ENCODE measurements around the gene AXIN1. TPM values are rescaled to one million over a fixed set of nuclear protein-coding genes. Genes with fewer than 3 reads are reported as not detected.

Gene AXIN1
- total and polyA plus RNA-seq, 9 of the 15 experiments (the other 6 are each of a cell fraction or from before 2014, with no cell fraction given), result 0.42 to 58.0 (median 25.9) TPM

DNA sequence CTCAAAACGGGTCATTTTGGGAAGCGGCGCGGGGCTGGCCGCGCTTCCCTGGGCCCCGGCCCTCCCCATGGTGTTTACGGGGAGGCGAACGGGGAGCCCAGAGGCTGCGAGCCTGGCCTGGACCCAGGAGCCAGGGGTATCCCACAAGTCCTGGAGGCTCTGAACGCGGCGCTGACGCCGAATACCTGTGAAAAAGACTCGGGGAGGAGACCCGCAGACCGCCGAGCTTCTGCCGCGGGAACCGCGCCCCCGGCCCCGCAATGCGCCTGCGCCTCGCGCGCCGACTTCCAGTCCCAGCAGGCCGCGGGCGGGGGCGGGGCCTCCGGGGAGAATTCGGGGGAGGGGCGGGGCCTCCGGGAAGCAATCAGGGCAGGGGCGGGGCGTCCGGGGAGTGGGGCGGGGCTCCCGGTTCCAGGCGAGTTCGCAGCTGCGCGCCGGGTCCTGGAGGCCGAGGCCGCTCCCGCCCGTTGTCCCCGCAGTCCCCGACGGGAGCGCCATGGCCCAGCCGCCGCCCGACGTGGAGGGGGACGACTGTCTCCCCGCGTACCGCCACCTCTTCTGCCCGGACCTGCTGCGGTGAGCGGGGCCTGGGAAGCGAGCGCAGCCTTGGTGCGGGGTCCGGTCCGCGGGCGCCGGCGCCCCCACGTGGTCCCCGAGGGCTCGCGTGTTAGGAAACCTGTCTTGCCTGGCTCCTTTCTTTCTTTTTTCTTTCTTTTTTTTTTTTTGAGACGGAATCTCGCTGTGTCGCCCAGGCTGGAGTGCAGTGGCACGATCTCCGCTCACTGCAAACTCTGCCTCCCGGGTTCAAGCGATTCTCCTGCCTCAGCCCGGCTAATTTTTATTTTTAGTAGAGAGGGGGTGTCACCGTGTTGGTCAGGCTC is 49.2 kb upstream of the AXIN1 start, which contains the start of gene DECR2 (continued):
- TF ChIP-seq CBX2 (IDR thresholded peaks at IDR 0.05; ENCODE audit: insufficient read depth, low read length, poor library complexity, severe bottlenecking) (no peak), ZFP36 (IDR thresholded peaks at IDR 0.05; ENCODE audit: low read depth, low read length, partially characterized antibody) (no peak), ZNF175 (CRISPR knock-in tag; IDR thresholded peaks at IDR 0.05; ENCODE audit: low read depth) (no peak), STAT5B (CRISPR knock-in tag; IDR thresholded peaks at IDR 0.05) (no peak), EZH2 (IDR thresholded peaks at IDR 0.05; ENCODE audit: borderline replicate concordance, low read depth, low read length) (no peak), KLF10 (CRISPR knock-in tag; IDR thresholded peaks at IDR 0.05) (no peak), RAD51 (IDR thresholded peaks at IDR 0.05; ENCODE audit: borderline replicate concordance, low read depth) (peak; percentile 62), ZC3H4 (CRISPR knock-in tag; IDR thresholded peaks at IDR 0.05; ENCODE audit: borderline replicate concordance) (no peak), HOXB6 (CRISPR knock-in tag; IDR thresholded peaks at IDR 0.05; ENCODE audit: borderline replicate concordance) (no peak), PTTG1 (tag; IDR thresholded peaks at IDR 0.05; ENCODE audit: low read depth) (no peak), GTF2F1 (IDR thresholded peaks at IDR 0.05; ENCODE audit: low read depth, low read length) (no peak), ZC3H11A (IDR thresholded peaks at IDR 0.05; ENCODE audit: low read depth, low read length) (no peak)
- TF ChIP-seq, protein P1, sequence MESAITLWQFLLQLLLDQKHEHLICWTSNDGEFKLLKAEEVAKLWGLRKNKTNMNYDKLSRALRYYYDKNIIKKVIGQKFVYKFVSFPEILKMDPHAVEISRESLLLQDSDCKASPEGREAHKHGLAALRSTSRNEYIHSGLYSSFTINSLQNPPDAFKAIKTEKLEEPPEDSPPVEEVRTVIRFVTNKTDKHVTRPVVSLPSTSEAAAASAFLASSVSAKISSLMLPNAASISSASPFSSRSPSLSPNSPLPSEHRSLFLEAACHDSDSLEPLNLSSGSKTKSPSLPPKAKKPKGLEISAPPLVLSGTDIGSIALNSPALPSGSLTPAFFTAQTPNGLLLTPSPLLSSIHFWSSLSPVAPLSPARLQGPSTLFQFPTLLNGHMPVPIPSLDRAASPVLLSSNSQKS (CRISPR knock-in tag; IDR thresholded peaks at IDR 0.05), result peak; percentile 29; the same call in 1 of the 2 replicates
- TF ChIP-seq, protein P2, sequence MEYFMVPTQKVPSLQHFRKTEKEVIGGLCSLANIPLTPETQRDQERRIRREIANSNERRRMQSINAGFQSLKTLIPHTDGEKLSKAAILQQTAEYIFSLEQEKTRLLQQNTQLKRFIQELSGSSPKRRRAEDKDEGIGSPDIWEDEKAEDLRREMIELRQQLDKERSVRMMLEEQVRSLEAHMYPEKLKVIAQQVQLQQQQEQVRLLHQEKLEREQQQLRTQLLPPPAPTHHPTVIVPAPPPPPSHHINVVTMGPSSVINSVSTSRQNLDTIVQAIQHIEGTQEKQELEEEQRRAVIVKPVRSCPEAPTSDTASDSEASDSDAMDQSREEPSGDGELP (CRISPR knock-in tag; IDR thresholded peaks at IDR 0.05; ENCODE audit: borderline replicate concordance), result peak; percentile 73; the same call in 1 of the 2 replicates
- TF ChIP-seq, protein P3, sequence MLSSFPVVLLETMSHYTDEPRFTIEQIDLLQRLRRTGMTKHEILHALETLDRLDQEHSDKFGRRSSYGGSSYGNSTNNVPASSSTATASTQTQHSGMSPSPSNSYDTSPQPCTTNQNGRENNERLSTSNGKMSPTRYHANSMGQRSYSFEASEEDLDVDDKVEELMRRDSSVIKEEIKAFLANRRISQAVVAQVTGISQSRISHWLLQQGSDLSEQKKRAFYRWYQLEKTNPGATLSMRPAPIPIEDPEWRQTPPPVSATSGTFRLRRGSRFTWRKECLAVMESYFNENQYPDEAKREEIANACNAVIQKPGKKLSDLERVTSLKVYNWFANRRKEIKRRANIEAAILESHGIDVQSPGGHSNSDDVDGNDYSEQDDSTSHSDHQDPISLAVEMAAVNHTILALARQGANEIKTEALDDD (IDR thresholded peaks at IDR 0.05), result no peak
- TF ChIP-seq, protein P4, sequence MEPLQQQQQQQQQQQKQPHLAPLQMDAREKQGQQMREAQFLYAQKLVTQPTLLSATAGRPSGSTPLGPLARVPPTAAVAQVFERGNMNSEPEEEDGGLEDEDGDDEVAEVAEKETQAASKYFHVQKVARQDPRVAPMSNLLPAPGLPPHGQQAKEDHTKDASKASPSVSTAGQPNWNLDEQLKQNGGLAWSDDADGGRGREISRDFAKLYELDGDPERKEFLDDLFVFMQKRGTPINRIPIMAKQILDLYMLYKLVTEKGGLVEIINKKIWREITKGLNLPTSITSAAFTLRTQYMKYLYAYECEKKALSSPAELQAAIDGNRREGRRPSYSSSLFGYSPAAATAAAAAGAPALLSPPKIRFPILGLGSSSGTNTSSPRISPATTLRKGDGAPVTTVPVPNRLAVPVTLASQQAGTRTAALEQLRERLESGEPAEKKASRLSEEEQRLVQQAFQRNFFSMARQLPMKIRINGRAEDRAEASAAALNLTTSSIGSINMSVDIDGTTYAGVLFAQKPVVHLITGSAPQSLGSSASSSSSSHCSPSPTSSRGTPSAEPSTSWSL (CRISPR knock-in tag; IDR thresholded peaks at IDR 0.05; ENCODE audit: borderline replicate concordance), result 0 out of 2 replicates have a peak, but pooled peaks have one; percentile 34
- TF ChIP-seq, protein P5, sequence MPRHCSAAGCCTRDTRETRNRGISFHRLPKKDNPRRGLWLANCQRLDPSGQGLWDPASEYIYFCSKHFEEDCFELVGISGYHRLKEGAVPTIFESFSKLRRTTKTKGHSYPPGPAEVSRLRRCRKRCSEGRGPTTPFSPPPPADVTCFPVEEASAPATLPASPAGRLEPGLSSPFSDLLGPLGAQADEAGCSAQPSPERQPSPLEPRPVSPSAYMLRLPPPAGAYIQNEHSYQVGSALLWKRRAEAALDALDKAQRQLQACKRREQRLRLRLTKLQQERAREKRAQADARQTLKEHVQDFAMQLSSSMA (CRISPR knock-in tag; IDR thresholded peaks at IDR 0.05), result peak; percentile 87
- TF ChIP-seq, protein P6, sequence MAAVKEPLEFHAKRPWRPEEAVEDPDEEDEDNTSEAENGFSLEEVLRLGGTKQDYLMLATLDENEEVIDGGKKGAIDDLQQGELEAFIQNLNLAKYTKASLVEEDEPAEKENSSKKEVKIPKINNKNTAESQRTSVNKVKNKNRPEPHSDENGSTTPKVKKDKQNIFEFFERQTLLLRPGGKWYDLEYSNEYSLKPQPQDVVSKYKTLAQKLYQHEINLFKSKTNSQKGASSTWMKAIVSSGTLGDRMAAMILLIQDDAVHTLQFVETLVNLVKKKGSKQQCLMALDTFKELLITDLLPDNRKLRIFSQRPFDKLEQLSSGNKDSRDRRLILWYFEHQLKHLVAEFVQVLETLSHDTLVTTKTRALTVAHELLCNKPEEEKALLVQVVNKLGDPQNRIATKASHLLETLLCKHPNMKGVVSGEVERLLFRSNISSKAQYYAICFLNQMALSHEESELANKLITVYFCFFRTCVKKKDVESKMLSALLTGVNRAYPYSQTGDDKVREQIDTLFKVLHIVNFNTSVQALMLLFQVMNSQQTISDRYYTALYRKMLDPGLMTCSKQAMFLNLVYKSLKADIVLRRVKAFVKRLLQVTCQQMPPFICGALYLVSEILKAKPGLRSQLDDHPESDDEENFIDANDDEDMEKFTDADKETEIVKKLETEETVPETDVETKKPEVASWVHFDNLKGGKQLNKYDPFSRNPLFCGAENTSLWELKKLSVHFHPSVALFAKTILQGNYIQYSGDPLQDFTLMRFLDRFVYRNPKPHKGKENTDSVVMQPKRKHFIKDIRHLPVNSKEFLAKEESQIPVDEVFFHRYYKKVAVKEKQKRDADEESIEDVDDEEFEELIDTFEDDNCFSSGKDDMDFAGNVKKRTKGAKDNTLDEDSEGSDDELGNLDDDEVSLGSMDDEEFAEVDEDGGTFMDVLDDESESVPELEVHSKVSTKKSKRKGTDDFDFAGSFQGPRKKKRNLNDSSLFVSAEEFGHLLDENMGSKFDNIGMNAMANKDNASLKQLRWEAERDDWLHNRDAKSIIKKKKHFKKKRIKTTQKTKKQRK (IDR thresholded peaks at IDR 0.05; ENCODE audit: borderline replicate concordance, low read depth, low read length), result no peak

All from K562 (cell line).